Adrenal gland (tissue), 12 donors: Measurements from ENCODE around the gene MIGA2. TPM values are rescaled to one million over a fixed set of nuclear protein-coding genes. Genes with fewer than 3 reads are reported as not detected.

ENCODE experiments used
- DNase-seq, 7 donors: peaks; one replicate each; pipeline ENCODE4 v3.0.0-alpha.2; 2019 to 2020
- H3K27ac ChIP-seq, 5 donors: fragments of 200-600 bp; sonication (generic) in 4 of 5; 1 replicate in 3 of 5; 2 replicates in 2 of 5; pipeline versions ENCODE4 v1.5.1 to v1.8.0; 2016 to 2020; ENCODE audit warnings: mild to moderate bottlenecking in 1 of 5
- H3K27me3 ChIP-seq: fragments of 200-600 bp; 2 replicates; pipeline ENCODE4 v1.8.0; 2021
- H3K36me3 ChIP-seq, 2 donors: fragments of 200-600 bp; replicated peaks in 1 of 2; 1 replicate in 1 of 2; 2 replicates in 1 of 2; pipeline versions ENCODE4 v1.5.1 to v1.8.0; 2018 to 2022
- H3K4me1 ChIP-seq, 2 donors: fragments of 200-600 bp; replicated peaks in 1 of 2; 1 replicate in 1 of 2; 2 replicates in 1 of 2; pipeline versions ENCODE4 v1.5.1 to v1.8.0; 2018 to 2021
- H3K4me3 ChIP-seq, 4 donors: fragments of 200-600 bp; sonication (generic) in 3 of 4; one replicate each; pipeline ENCODE4 v1.5.1; 2016 to 2018
- H3K9me3 ChIP-seq, 3 donors: fragments of 200-600 bp; sonication (generic) in 1 of 3; replicated peaks in 1 of 3; 1 replicate in 2 of 3; 2 replicates in 1 of 3; pipeline versions ENCODE4 v1.5.1 to v1.8.0; 2016 to 2021
- CTCF ChIP-seq, 6 experiments: fragments of 450-650 bp in 4 of 6; fragments of 200-600 bp in 2 of 6; sonication (generic) in 1 of 6; IDR thresholded peaks; 1 replicate in 5 of 6; 2 replicates in 1 of 6; pipeline versions ENCODE4 v1.5.1 to v1.8.0; 2016 to 2021; ENCODE audit warnings: antibody characterized with exemption in 6 of 6, mild to moderate bottlenecking in 2 of 6, moderate library complexity in 1 of 6
- POLR2A ChIP-seq, 2 donors: fragments of 450-650 bp; IDR thresholded peaks; one replicate each; pipeline ENCODE4 v1.6.1; 2017; ENCODE audit warnings: antibody characterized with exemption in 2 of 2, mild to moderate bottlenecking in 2 of 2, moderate library complexity in 1 of 2
- WGBS, 4 donors: extraction: QIAGEN DNeasy Blood & Tissue Kit in 2 of 4; methylation state at CpG; one replicate each; pipeline versions ENCODE4 v1.1.5 to v1.1.7; 2013 to 2017; 5-methylcytosine and 5-hydroxymethylcytosine counted together
- intact Hi-C, 2 donors: fragments of 100-400 bp; cut with DNase I; formaldehyde crosslinking; loops; one replicate each; pipeline versions ENCODE4 v1.14.1 to v1.15.0; 2022 to 2023
- polyA plus RNA-seq, 3 donors: library from polyadenylated mRNA; stranded (reverse); fragments of 200-250 nt in 2 of 3; fragments of 350-450 nt in 1 of 3; fragmentation: Illumina TruSeq in 1 of 3; extraction: RNeasy Lipid Tissue Mini Kit (QIAGEN cat#74804) in 1 of 3; gene quantifications; one replicate each; pipeline ENCODE4 v1.2.3, GENCODE V29; 2013 to 2014
- total RNA-seq, 9 donors: library from RNA; depleted of rRNA in 4 of 9; stranded (reverse); fragments of >200 nt in 4 of 9; fragments of 120-200 nt in 1 of 9; fragmentation: NEBNext Ultra II Directional in 1 of 9; extraction: Animal tissue kit (Norgen Biotek cat#: 25700) in 1 of 9; gene quantifications; one replicate each; pipeline versions ENCODE4 v1.1.0 to v1.2.4, GENCODE V29; 2013 to 2023
- donor health status: healthy with polysubstance abuse.
- donor health status: Bipolar disorder and iron deficiency.
- donor health status: DM: yes; HTN: yes; CAD: no.
- donor health status: DM: no; HTN: no; CAD: no.
- donor health status: DM: no; HTN: no; CAD: no.
- donor health status: DM: yes; HTN: yes; CAD: no.

The MIGA2 gene
- total and polyA plus RNA-seq, 12 donors, result 8.9 to 74.6 (median 43.7) TPM

GRCh38 chr9:129107651-129108050 is 71.2 kb downstream of the MIGA2 start:
- TF ChIP-seq POLR2A (IDR thresholded peaks at IDR 0.05) (no peak), CTCF (IDR thresholded peaks at IDR 0.05) (no peak)
- WGBS, 4 donors, result 89 to 94% (median 92%) methylated on average over 8 to 13 of the region's 13 CpGs
- Histone ChIP-seq H3K36me3 (peaks cover 0 to 11% of the 10 kb centered on the region in 2 donors), H3K4me3 (no peak overlapping the region), H3K27me3 (no peaks in the 10 kb centered on the region), H3K4me1 (peaks cover 11 to 21% of the 10 kb centered on the region in 2 donors), H3K27ac (no peak overlapping the region), H3K9me3 (no peaks in the 10 kb centered on the region)
- intact Hi-C loops, result no loop called here
- no peak for DNase-seq

GRCh38 chr9:129108083-129108804 is 71.8 kb downstream of the MIGA2 start:
- H3K27ac ChIP-seq, result no peak overlapping the region
- 90 to 97% (median 94%) methylated on average over 10 to 13 of the region's 13 CpGs for WGBS, 4 donors

GRCh38 chr9:129108805-129109536 is 72.5 kb downstream of the MIGA2 start:
- Histone ChIP-seq H3K36me3 (peaks cover 0 to 11% of the 10 kb centered on the region in 2 donors), H3K4me3 (no peak overlapping the region), H3K27ac (no peak overlapping the region), H3K4me1 (peaks cover 18 to 31% of the 10 kb centered on the region in 2 donors), H3K27me3 (no peaks in the 10 kb centered on the region), H3K9me3 (no peaks in the 10 kb centered on the region)
- 58 to 77% (median 69%) methylated on average over 10 of the region's 10 CpGs for WGBS, 4 donors
- no peak for DNase-seq
- intact Hi-C loops, result no loop called here
- TF ChIP-seq CTCF (IDR thresholded peaks at IDR 0.05) (no peak), POLR2A (IDR thresholded peaks at IDR 0.05) (no peak)

More at GRCh38 chr9:129108083-129108804, 71.8 kb downstream of the MIGA2 start:
- no peaks in the 10 kb centered on the region for H3K27me3 ChIP-seq
- intact Hi-C loops, result no loop called here
- TF ChIP-seq CTCF (IDR thresholded peaks at IDR 0.05) (no peak), POLR2A (IDR thresholded peaks at IDR 0.05) (no peak)
- peaks cover 0 to 11% of the 10 kb centered on the region in 2 donors for H3K36me3 ChIP-seq
- no peak overlapping the region for H3K4me3 ChIP-seq
- no peaks in the 10 kb centered on the region for H3K9me3 ChIP-seq
- DNase-seq, result no peak
- H3K4me1 ChIP-seq, result peaks cover 11 to 24% of the 10 kb centered on the region in 2 donors

- H3K4me1 ChIP-seq, result peaks cover 24 to 35% of the 10 kb centered on the region in 2 donors
- TF ChIP-seq CTCF (IDR thresholded peaks at IDR 0.05), result no peak
- TF ChIP-seq POLR2A (IDR thresholded peaks at IDR 0.05), result no peak
- DNase-seq, result peak in 2 of 7 donors; percentile 38 to 42
- 66 to 74% (median 73%) methylated on average over 4 to 7 of the region's 7 CpGs for WGBS, 4 donors
- H3K4me3 ChIP-seq, result peak overlapping the region in 1 of 4 donors; percentile 99
- no peaks in the 10 kb centered on the region for H3K27me3 ChIP-seq
- H3K27ac ChIP-seq, result peak overlapping the region in 1 of 5 donors; percentile 99
- no peaks in the 10 kb centered on the region for H3K9me3 ChIP-seq
- intact Hi-C loops, result no loop called here
- peaks cover 0 to 11% of the 10 kb centered on the region in 2 donors for H3K36me3 ChIP-seq
Measured at GRCh38 chr9:129109537-129109903, 73.1 kb downstream of the MIGA2 start.
